Measurements from ENCODE around the gene MAD2L2.
A peak's percentile ranks its signal among the peaks of the same experiment; 100 is the strongest.

- TF ChIP-seq POLR2A (IDR thresholded peaks at IDR 0.05), result no peak
- peak; percentile 53 to 83 (median 80) for TF ChIP-seq CTCF (IDR thresholded peaks at IDR 0.05)
These were observed 35.2 kb downstream of the MAD2L2 start for GRCh38 chr1:11645670-11646265.

All from right lobe of liver (tissue), 4 donors.